GM18505 (cell line): ENCODE results near the gene PNPLA8.

Source experiments
- ATAC-seq: cut with Tn5 transposase; IDR thresholded peaks from one replicate; pipeline ENCODE4 v1.9.1; 2021; ENCODE audit not compliant: unreplicated experiment
- POLR2A ChIP-seq: IDR thresholded peaks from 4 replicates; pipeline ENCODE4 v1.6.1; 2011; ENCODE audit warnings: borderline replicate concordance; ENCODE audit not compliant: insufficient read depth, insufficient read length; ENCODE audit errors: extremely low read depth

Gene PNPLA8

DNA sequence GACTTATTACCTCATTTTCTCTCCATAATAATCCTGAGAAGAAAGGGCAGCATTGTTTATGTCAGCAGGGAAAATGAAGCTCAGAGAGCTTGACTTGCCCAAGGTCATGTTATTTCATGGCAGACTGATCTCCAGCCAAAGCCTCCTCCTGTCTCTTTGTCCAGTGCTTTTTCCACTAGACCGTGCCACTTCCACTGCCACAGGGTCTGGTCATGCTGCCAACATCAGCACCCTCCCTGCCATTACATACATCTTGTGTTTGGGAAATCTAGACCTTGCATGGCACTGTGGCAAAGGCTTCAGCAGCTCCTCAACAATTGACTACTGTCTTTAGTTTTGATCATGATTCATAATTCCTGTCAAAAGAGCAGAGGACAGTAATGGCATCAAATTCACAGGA is 94.8 kb downstream of the PNPLA8 start:
- ATAC-seq = no peak
- TF ChIP-seq POLR2A = no peak

DNA sequence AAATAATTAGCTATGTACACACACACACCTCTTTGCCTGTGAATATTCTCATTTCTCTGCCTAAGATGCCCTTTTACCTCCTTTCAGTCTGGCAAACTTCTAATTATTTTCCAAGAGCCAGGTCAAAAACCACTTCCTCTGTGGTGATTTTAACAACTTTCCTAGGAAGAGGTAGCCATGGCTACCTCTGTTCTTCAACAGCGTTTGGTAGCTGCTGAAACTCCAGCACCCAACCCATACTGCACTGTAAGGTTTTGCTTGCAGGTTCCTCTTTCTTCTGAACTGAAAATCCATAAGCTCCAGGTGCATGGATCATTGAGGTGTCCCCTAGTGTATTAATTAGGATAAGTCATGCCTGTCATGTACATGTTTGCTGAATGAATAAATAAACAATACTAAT is 95.3 kb downstream of the PNPLA8 start:
- TF ChIP-seq POLR2A = no peak

DNA sequence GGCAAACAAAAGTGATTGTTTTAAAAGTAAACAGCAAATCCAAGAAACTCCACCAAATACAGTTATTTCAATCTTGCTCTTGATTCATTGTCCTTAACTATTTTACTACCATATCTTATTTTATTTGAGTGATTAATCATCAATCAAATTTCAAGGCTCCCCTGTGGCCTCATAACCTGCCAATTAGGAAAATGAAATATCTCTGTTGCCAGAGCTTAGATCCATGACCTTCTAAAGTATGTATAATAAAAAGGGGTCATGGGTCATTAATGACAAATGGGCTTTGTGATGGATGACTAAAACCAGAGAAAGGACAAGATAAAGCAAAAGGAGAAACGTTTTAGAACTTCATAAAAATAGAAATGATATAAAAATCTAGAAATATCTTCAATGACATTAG is 98.2 kb downstream of the PNPLA8 start:
- TF ChIP-seq POLR2A = no peak
- ATAC-seq = no peak

More for the DNA sequence above, 95.3 kb downstream of the PNPLA8 start:
- no peak for ATAC-seq

DNA sequence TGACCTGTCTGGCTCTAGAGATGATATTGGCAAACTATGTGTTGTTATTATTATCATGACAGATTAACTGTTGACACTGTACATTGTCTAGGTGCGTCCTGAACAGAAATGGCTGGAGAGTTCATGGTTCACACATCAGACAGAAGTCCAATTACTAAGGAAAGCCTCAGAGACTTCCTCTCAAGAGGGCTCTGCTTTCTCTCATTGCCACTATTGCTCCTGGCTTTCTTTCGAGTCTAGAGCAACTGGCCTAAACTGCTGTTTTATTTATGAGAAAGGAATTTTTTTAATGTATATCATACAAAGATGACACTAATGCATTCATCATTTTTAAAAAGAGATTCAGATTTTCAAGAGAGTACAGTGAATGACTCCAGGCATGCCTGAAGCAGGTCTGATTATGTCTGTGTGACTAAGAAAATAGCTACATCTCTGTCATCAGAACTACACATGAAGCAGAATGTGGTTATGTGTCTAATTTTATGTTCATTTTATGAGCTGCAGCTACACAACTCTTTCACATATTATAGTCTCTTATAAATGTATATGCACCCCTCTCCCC is 100.1 kb downstream of the PNPLA8 start:
- ATAC-seq = no peak
- TF ChIP-seq POLR2A = no peak

DNA sequence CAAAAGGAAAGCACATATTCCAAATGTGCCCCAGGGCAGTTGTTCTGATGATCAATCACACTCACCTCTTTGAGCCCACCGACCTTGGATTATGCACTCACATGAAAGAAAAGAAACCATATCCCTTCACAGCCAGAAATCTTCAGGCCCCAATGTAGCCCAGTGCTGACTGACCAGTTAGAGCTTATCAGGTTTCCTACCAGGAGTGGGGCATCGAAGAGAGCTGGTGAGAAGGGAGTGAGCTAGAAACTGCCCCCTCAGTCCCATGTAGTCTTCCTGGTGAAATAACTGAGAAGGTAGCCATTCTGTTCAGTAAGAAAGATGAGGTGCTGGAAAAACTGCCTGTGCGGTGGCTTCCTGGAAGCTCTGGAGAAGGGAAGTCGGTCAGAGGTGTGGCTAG is 101.9 kb downstream of the PNPLA8 start:
- TF ChIP-seq POLR2A = no peak
- no peak for ATAC-seq

DNA sequence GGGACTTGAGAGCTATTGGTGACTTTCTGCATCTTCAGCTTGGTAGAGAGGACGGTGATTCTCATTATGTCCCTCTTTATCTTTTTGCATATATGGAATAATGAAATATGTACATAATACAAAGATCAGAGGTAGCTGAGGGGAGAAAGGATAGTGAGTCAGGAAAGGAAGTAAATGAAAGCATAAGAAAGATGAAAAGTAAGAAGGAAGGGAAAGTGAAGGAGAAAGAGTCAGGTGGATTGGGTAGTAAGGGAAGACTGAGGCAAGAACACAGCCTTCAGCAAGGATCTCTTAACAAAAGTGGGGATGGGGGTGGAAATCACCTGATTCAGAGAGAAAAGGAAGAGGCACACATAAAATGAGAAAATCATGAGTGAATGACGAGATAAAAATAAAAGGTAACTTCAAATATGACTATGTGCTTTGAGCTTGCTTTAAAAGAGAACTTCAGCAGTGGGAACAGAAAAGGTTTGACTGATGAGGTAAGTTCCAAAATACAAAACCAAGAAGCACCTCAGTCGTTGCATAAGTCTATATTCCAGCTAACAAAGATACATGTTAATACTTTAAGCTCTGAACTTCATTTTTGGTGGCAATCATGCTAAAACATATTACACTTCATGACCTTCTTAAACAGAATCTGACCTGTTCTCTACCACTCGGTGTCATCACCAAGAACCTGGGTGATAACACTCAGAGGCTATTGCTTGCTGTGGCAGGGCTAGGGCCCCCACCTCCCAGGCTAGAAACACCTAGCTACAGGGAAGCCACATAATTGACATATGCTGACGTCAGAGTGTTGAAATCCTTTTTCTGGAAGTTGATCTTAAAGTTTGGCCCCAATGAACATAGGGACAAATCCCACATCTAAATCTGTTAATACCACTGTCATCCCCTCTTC is 102.6 kb downstream of the PNPLA8 start:
- ATAC-seq = no peak

DNA sequence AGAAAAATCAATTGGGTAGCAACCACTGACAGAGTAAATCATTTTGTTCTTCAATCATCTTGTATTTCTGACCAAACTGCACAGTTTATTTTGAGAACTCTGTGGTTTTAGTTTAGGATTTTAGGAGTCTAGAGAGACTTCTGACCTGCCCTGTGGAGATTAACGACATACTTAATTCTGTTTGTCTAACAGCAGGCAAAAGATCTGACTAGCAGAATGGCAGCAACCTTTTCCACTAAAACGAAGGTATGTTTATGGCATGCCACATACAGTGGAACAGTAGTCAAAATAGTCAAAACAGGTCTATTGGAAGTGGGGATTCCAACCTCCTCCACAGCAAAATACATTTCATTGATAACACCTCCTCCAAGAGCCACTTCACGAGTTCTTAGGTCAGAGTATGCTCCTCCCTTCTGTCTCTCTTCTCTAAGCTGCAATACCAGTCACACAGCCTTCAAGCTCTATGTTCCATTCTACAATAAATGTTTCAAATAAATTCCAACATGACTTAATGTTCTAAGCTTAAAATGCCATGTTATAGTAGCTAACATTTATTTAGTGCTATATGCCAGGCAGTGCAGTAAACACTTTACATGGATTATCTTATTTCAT is 104.1 kb downstream of the PNPLA8 start:
- ATAC-seq = no peak
- TF ChIP-seq POLR2A = no peak

More for the DNA sequence above, 102.6 kb downstream of the PNPLA8 start:
- TF ChIP-seq POLR2A = no peak
